Dendritic cell treated with granulocyte-macrophage colony-stimulating factor and Interleukin-4, amounts not matched to agents 40 ng/mL and 50 ng/mL, for 4 days (primary cell): ENCODE results near the gene TCERG1L.
"Not testable (repeated sequence)": the region's sequence is repeated elsewhere in the genome, so short reads cannot be mapped to it uniquely, and the experiment has no call there.

ENCODE experiments used
- H3K27ac Mint-ChIP-seq: one replicate; pipeline ENCODE4 v1.8.0; 2022; ENCODE audit warnings: mild to moderate bottlenecking, mixed read lengths
- H3K27me3 Mint-ChIP-seq: one replicate; pipeline ENCODE4 v1.8.0; 2022; ENCODE audit warnings: mild to moderate bottlenecking, mixed read lengths
- H3K36me3 Mint-ChIP-seq: one replicate; pipeline ENCODE4 v1.8.0; 2022; ENCODE audit warnings: low read depth, mixed read lengths
- H3K4me1 Mint-ChIP-seq: one replicate; pipeline ENCODE4 v1.8.0; 2022; ENCODE audit warnings: low read depth, mixed read lengths
- H3K4me3 Mint-ChIP-seq: one replicate; pipeline ENCODE4 v1.8.0; 2022; ENCODE audit warnings: mild to moderate bottlenecking, moderate library complexity, mixed read lengths
- H3K9me3 Mint-ChIP-seq: one replicate; pipeline ENCODE4 v1.8.0; 2022; ENCODE audit warnings: mixed read lengths
- intact Hi-C: fragments of 100-400 bp; cut with micrococcal nuclease; formaldehyde crosslinking; loops from one replicate; pipeline ENCODE4 v1.15.0; 2022

The TCERG1L gene

DNA sequence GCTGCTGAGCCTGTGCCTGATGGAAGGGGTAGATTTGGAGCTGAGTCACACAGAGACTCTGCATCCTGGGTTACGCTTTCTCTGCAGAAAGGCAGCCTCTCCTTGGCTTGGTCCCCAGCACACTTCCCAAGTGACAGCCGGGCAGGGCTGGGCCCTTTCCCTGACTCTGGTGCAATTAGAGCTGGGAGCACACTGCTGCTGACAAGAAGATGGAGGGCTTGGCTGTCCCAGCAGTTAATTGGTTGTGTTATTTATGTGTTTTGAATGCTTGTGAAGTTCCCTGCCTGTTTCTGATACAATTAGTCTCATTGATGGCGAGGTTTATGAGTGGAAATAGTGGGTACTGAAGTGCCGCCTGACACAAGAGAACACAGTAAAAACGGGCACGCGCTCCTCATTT is 123.6 kb downstream of the TCERG1L start:
- no peaks in the 10 kb centered on the region for H3K27me3 Mint-ChIP-seq
- no peak overlapping the region for H3K4me3 Mint-ChIP-seq
- intact Hi-C loops, result no loop called here
- H3K27ac Mint-ChIP-seq, result no peak overlapping the region
- H3K4me1 Mint-ChIP-seq, result no peaks in the 10 kb centered on the region
- H3K36me3 Mint-ChIP-seq, result no peaks in the 10 kb centered on the region
- peaks cover 8% of the 10 kb centered on the region for H3K9me3 Mint-ChIP-seq

- Mint-ChIP-seq H3K27me3 (no peaks in the 10 kb centered on the region), H3K27ac (no peak overlapping the region), H3K4me3 (no peak overlapping the region), H3K4me1 (no peaks in the 10 kb centered on the region), H3K9me3 (peaks cover 8% of the 10 kb centered on the region), H3K36me3 (no peaks in the 10 kb centered on the region)
- intact Hi-C loops, result no loop called here
Measured at GRCh38 chr10:131187274-131187673, 124.2 kb downstream of the TCERG1L start.

DNA sequence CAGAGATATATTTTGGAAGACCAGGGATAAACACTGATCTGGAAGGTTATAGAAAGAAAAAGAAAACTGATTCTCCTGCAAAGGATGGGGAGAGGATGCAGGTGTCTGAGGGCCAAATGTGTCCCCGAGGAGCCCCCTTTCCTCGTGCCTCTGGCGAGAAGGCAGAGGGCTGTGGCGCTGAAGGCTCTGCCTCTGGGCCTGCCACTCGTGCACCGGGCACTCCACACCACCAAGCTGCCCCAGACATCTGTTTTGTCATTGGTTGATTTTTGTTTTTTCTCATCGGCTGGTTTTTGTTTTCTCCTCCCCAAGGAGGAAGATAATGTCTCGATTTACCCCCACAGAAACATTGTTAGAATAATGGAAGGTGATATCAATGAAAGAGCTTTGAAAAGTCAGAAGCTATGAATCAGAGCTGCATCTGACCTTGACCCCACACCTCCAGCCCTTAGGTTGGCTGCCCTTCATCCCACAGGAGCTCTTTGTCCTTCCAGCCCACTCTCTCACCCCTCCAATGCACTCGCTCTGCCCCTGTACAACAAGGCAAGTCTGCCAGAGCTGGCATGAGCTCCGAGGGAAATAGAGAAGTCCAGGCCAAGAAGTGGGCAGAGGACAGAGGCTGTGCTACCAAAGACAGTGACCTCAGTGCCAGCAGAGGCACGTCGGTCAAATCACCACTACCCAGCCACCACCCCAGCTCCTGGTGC is 124.8 kb downstream of the TCERG1L start:
- H3K27ac Mint-ChIP-seq, result no peak overlapping the region
- H3K27me3 Mint-ChIP-seq, result no peaks in the 10 kb centered on the region
- no peaks in the 10 kb centered on the region for H3K4me1 Mint-ChIP-seq
- H3K4me3 Mint-ChIP-seq, result no peak overlapping the region
- peaks cover 8% of the 10 kb centered on the region for H3K9me3 Mint-ChIP-seq
- intact Hi-C loops, result no loop called here
- no peaks in the 10 kb centered on the region for H3K36me3 Mint-ChIP-seq

DNA sequence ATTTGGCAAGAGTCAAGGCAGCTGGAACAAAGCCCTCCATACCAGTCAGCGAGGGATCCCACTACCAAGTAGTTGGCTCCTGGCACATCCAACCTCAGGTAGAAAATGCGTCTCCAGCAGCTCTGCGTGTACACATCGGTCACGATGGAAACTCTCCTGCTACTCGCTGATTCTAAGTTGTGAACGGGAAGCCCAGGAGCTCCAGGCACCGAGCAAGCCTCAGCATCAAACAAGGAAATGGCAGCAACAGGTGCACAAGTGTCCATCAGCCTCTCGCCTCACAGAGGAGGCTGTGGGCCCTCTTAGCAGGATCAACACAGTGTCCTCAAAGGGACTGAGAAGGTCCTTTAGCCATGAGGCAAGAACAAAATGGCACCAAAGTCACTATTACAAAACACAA is 127.0 kb downstream of the TCERG1L start:
- intact Hi-C loops, result no loop called here
- H3K27ac Mint-ChIP-seq, result no peak overlapping the region
- no peak overlapping the region for H3K4me3 Mint-ChIP-seq
- H3K27me3 Mint-ChIP-seq, result no peaks in the 10 kb centered on the region
- no peaks in the 10 kb centered on the region for H3K9me3 Mint-ChIP-seq
- no peaks in the 10 kb centered on the region for H3K4me1 Mint-ChIP-seq
- H3K36me3 Mint-ChIP-seq, result no peaks in the 10 kb centered on the region

GRCh38 chr10:131183546-131184045 is 127.9 kb downstream of the TCERG1L start:
- Mint-ChIP-seq H3K9me3 (no peaks in the 10 kb centered on the region), H3K4me3 (no peak overlapping the region), H3K36me3 (no peaks in the 10 kb centered on the region), H3K27me3 (no peaks in the 10 kb centered on the region), H3K27ac (no peak overlapping the region), H3K4me1 (no peaks in the 10 kb centered on the region)
- intact Hi-C loops, result no loop called here

DNA sequence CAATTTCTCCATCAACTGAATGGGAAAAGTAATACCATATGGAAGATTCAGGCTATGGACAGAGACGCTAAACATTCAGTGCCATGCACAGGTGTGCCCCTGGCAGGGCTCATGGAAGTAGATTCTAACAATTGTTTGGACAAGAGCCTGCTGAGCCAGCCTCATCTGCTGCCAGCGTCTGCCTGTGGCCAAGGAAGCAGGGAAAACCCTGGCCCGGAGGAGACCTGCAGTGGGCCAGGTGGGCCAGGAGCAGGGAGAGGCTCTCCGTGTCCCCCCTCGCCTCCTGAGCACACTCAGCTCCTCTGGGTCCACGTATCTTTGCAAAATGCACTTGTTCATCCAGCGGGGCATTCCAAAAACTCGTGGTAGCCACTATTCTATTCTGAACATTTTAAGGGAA is 130.1 kb downstream of the TCERG1L start:
- H3K4me1 Mint-ChIP-seq, result no peaks in the 10 kb centered on the region
- no peaks in the 10 kb centered on the region for H3K9me3 Mint-ChIP-seq
- H3K36me3 Mint-ChIP-seq, result no peaks in the 10 kb centered on the region
- no peak overlapping the region for H3K27ac Mint-ChIP-seq
- no peaks in the 10 kb centered on the region for H3K27me3 Mint-ChIP-seq
- intact Hi-C loops, result no loop called here
- H3K4me3 Mint-ChIP-seq, result no peak overlapping the region

DNA sequence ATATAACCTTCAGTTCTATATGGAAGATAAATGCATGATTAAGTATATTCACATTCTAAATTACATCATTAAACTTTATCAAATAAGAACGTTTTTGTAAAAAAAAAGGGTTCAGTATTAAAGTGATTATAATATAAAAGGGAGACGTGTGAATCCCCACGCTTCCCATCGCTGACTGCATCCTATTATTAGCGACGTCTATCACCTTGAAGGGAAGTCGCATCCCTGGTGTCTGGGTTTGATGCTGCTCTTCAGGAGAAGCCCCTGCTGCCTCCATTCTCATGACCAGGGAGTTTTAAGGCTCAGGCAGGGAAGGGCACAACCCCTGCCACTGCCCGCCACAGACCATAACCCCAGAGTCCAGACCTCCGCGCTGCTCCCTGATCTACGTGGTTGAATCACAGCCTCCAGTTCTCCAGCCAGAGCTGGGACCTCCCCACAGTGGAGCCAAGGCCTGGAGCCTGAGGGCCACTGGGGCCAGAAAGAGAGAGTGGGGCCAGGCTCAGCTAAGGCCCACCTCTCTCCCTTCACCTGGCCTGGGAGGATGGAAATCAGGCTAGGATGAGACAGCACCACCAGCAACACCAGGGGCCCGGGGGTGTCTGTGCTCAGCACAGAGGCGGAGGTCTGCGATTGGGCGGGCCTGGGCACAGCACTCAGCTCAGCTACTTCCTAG is 130.6 kb downstream of the TCERG1L start:
- Mint-ChIP-seq H3K36me3 (no peaks in the 10 kb centered on the region), H3K27ac (no peak overlapping the region), H3K4me3 (no peak overlapping the region), H3K4me1 (no peaks in the 10 kb centered on the region), H3K9me3 (no peaks in the 10 kb centered on the region), H3K27me3 (no peaks in the 10 kb centered on the region)
- intact Hi-C loops, result no loop called here

GRCh38 chr10:131180086-131180485 is 131.4 kb downstream of the TCERG1L start:
- Mint-ChIP-seq H3K9me3 (no peaks in the 10 kb centered on the region), H3K36me3 (no peaks in the 10 kb centered on the region)

GRCh38 chr10:131179361-131179760 is 132.2 kb downstream of the TCERG1L start:
- no peaks in the 10 kb centered on the region for H3K36me3 Mint-ChIP-seq
- no peak overlapping the region for H3K27ac Mint-ChIP-seq
- intact Hi-C loops, result no loop called here
- H3K4me3 Mint-ChIP-seq, result no peak overlapping the region
- H3K9me3 Mint-ChIP-seq, result no peaks in the 10 kb centered on the region
- H3K4me1 Mint-ChIP-seq, result no peaks in the 10 kb centered on the region
- H3K27me3 Mint-ChIP-seq, result no peaks in the 10 kb centered on the region

More at GRCh38 chr10:131180086-131180485, 131.4 kb downstream of the TCERG1L start:
- Mint-ChIP-seq H3K27ac (no peak overlapping the region), H3K27me3 (no peaks in the 10 kb centered on the region), H3K4me1 (no peaks in the 10 kb centered on the region), H3K4me3 (no peak overlapping the region)
- intact Hi-C loops, result no loop called here

GRCh38 chr10:131178521-131179331 is 132.8 kb downstream of the TCERG1L start:
- H3K4me1 Mint-ChIP-seq, result no peaks in the 10 kb centered on the region
- no peaks in the 10 kb centered on the region for H3K27me3 Mint-ChIP-seq
- H3K9me3 Mint-ChIP-seq, result no peaks in the 10 kb centered on the region
- H3K36me3 Mint-ChIP-seq, result no peaks in the 10 kb centered on the region
- intact Hi-C loops, result no loop called here
- H3K27ac Mint-ChIP-seq, result no peak overlapping the region
- no peak overlapping the region for H3K4me3 Mint-ChIP-seq

DNA sequence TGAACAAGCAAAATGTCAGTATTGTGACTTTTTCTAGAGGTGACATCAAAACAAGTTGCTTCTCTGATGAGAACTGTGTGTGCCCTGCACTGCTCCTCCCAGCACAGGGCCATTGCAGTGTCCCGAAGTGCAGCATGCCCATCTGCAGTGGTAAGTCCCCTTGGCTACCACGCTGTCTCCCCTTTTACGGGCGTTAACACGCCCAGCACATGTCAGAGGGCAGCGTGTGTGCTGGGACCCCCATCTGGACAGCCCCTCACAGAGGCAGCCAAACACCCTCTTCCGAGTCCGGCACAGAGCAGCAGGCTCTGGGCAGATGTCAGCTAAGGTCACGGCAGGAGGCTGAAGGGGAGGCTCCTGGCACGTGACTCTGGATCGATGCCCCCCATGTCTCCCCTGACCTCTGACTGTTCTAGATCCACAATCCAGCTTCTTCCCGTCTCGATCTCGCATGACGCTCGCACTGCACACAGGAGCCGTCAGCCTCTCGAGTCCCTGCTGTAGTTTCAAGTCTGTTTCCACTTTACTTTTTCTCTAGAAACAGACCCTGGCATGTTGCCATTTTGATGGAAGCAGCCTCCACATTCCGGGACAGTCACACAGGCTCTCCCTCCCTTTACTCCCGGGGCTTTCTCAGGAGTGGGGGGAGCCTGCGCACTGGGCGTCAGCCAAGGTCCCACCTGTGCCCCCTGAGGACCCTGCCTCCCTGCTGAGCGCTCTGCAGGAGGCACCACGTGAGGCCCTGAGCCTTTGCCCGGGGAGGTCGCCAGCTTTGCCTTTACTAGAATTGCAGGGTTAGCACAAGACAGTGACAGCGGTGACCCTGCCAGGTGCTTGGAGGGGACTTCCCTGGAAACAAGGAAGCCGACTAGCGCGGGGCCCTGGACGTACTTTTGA is 133.8 kb downstream of the TCERG1L start:
- H3K27ac Mint-ChIP-seq, result no peak overlapping the region
- H3K4me3 Mint-ChIP-seq, result no peak overlapping the region
- H3K4me1 Mint-ChIP-seq, result no peaks in the 10 kb centered on the region
- no peaks in the 10 kb centered on the region for H3K36me3 Mint-ChIP-seq
- H3K27me3 Mint-ChIP-seq, result no peaks in the 10 kb centered on the region
- H3K9me3 Mint-ChIP-seq, result no peaks in the 10 kb centered on the region
- intact Hi-C loops, result no loop called here

- Mint-ChIP-seq H3K27ac (no peak overlapping the region), H3K36me3 (no peaks in the 10 kb centered on the region)
Measured at GRCh38 chr10:131176907-131177306, 134.6 kb downstream of the TCERG1L start.

GRCh38 chr10:131176324-131176723 is 135.2 kb downstream of the TCERG1L start:
- intact Hi-C loops, H3K27me3 Mint-ChIP-seq, H3K4me1 Mint-ChIP-seq, H3K27ac Mint-ChIP-seq, H3K9me3 Mint-ChIP-seq, H3K4me3 Mint-ChIP-seq, H3K36me3 Mint-ChIP-seq: not testable (repeated sequence)

More at GRCh38 chr10:131176907-131177306, 134.6 kb downstream of the TCERG1L start:
- Mint-ChIP-seq H3K9me3 (no peaks in the 10 kb centered on the region), H3K4me1 (no peaks in the 10 kb centered on the region), H3K27me3 (no peaks in the 10 kb centered on the region), H3K4me3 (no peak overlapping the region)
- intact Hi-C loops, result no loop called here
